ENCODE data around the gene NAA10.

NAA10 gene

DNA sequence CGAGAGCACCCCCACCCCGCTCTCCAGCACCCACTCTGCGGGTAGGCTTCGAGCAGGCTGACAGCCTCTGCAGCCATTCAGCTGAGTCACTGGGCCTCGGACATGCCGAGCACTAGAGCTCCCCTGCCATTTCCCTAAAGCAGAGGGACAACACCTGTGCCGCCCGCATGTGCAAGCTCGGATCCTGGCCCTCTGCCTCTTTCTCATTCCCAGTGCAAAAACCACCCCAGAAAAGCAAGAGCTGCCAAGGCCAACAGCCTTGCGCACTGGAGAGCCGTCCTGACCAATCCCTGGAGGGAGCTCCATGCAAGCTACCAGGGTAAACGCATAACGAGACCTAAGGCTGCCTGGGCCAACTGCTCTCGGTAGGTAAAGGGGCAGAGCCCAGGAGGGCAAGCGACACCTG, 31.4 kb upstream of the NAA10 start:
- no peak for DNase-seq

DNA sequence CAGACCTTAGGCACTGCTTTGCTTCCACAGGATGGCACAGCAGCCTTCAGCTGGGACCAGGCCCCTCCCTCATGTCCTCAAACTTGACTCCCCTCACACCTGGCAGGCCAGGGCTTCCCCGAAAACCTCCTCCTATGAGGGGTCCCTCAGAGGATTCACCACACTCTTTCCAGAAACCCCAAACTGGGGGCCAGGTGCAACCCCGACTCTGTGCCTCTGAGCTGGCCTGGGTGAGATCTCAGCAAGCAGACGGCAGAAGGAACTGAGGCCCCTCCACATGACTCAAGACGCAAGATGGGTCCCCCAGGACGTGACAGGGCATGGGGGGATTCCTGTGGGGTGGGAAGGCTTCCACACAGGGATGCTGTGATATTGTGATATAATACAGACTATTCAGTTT, 30.6 kb upstream of the NAA10 start:
- no peak for DNase-seq

DNA sequence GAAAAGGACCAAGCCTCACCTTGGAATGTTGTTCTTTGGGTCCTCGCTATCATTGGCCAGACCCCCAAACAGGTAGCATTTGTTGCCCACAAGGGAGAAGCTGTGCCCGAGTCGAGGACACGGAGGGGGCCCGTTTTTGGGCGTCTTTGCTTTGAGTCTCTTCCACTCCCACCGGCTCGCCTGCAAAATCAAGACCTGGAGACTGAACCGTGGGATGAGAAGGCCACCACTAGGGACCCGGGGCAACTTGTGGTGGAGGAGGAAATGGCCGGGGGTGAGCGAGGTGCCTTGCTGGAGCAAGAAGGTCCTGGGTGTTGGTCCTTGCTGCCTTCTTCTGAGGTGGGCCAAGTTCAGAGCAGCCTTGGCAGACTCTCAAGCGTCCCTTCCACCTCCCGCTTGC, 29.3 kb upstream of the NAA10 start:
- no peak for DNase-seq

DNA sequence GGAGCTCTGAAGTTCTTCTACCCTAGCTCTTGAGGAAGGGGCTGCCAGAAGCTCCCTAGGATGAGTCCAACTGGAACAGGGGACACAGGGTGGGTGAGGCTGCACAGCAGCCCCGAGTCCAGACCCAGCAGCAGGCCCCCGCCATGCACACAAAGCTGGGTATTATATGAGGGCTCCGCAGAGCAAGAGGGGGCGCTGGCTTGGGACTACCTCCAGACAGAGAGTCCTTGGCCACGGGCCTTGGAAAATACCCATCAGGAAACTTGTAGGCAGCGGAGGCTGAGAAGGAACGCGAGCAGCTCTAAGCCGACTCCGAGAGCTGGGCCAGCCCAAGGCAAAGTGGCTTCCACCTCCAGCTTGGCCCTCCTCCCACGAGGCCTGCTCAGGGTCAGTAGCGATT, 28.7 kb upstream of the NAA10 start:
- no peak for DNase-seq

DNA sequence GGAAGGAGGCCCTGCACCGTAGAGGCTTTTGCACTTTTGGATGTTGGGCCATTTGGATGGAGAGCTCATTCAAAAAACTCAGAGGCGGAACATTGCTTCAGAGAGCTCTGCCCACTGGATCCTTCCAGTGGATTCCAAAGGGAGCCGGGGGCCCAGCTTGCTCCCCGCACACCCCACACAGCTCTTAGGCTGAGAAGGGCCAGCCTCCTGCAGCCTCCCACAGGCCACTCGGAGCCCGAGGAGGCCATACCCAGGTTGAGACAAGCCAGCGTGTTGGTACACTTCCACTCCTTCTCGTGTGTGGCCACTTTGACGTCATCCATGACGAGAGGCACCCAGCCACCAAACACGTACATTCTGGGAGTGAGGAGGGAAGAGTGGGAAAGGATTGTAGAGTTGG, 26.5 kb upstream of the NAA10 start:
- DNase-seq = no peak

DNA sequence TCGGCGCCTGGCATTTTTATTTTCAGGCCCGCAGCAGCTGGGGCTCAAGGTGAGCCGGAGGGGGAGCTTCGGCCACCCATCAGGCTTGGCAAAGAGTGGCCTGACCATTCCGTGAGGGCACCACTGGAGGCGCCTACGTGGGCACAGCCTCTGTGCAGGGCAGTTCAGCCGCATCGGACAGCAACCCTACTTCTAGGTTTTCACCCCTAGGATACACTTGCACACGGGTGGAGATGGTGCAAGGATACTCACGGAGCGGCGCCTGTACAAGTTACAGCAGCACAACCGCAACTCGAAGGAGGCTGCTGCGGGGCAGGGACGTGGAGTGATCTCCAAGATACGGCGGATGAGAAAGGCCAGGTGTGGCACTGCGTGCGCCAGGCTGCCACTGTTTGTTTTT, 25.9 kb upstream of the NAA10 start:
- DNase-seq = no peak

DNA sequence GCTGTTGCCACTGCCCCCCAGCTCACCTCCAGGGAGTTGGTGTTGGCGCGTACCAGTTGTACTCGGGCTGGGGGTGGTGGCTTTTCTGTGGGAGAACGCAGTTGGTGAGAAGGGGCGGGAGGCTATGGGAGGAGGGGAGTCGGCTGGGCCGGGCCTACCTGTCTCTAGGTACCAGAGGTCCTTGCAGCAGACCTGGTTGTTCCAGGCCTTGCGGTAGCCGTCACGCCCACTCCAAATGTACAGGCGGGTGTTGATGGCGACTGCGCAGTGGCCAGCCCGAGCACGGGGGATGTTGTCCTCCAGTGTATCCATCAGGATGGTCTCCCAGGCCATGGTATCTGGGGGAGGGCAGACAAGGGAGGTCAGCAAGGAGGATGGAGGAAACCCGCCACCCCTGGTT, 25.2 kb upstream of the NAA10 start:
- no peak for DNase-seq

DNA sequence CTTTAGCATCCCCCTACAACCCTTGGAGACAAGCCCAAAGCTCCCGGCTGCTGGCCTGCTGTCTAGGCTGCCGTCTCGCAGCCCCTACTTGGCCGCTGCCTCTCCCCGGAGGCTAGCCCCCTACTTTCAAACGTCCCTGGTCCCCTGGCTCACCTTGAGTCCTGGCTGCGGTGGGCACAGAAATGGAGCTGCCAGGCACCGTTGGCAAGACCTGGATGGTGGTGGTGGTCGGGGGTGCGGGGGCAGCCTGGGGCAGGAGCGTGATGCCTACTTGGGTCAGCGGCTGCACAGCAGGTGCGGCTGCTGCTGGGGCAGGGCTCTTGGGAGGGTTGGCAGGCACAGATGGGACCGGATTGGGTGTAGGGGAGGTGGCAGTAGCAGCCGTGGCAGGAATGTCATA, 24.8 kb upstream of the NAA10 start:
- no peak for DNase-seq

DNA sequence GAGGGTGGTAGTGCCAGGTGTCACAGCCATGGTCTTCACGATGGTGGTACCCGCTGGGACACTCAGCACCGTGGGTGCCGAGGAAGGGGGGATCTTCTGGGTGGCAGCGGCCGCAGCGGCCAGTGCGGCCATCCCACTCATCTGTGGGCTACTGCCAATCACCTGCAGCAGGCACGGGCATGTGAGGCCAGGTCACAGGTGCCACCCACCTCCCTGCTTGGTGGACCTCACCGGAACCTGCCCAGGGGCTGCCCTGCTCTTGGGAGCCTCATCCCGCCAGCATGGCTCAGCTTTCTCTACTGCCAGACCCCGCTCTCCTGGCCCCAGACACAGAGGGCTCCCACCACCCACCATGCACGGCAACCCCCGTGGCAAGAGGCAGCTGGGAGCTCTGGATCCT, 23.8 kb upstream of the NAA10 start:
- no peak for DNase-seq

DNA sequence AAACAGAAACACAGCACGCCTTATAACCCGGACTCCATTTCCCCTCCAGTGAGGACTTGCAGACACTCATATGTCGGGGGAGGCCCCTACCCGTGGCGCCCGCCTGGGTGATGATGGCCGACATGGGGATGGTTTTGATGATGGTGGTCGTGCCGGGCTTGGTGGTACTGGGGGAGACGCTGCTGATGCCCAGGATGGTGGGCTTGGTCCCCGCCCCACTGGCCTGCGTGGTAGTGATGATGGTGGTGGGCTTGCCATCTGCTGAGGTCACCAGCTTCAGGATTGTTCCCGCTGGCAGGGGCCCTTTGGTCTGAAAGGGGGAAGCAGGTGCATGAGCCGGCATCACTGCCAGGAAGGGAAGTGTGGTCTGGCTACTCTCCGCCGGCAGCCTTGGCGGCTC, 22.4 kb upstream of the NAA10 start:
- no peak for DNase-seq

DNA sequence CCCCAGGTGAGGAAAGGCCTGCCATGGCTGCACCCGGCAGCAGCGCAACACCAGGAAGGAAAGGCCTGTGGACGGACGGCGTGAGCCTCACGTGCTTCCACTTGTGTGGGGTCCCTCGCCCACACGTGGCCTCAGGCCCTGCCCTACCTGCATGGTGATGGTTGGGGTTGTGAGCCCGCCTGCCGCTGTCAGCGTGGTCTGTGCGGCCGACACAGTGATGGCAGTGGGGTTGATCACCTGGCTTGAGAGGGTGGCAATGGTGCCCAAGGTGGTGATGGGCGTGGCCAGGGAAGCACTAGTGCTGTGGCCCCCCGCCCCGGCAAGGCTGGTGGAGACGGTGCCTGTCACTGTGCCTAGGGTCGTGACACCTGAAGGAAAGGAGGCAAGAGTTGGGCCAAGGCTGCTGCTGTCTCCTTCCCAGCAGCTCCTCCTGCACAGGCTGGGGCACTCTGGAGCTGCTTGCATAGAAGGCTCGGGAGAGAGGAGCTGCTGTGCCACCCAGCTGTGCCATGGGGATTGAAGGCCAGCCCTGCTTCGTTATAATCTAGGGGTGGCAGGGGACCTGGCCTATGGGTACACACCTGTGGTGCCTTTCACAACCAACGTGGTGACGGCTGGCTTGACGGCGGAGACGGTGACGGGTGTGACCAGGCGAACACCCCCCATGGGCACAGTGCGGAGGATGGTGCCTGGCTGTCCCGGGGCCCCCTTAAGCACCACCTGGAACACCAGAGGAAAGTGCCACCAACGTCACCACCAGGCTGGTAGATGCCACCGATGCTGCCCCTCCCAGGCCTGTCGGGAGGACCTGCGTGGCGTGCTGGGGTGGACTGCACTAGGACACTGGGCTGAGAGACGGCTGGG, 21.4 kb upstream of the NAA10 start:
- no peak for DNase-seq

DNA sequence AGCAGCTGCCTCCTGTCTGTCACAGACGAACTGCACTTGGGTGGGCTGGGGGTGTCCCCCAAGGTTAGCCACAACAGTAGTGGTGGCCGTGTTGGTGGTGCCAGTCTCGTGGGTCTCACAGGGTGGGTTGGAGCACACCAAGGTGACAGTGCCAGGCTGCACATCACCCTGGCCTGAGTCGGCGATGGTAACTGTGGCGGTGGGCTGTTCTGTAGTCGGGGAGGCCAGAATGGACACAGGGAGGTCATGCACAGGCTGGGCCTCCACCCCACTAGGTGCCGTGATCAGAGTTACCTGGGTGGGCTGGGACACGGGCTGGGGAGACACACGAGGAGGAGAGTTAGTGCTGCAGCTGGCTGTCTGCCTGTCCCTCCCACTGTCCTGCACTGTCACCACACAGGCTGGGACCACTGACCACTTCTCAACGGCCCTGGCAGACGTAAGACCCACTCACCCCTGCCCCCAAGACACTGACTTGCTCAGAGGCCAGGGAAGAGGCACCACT, 20.4 kb upstream of the NAA10 start:
- no peak for DNase-seq

DNA sequence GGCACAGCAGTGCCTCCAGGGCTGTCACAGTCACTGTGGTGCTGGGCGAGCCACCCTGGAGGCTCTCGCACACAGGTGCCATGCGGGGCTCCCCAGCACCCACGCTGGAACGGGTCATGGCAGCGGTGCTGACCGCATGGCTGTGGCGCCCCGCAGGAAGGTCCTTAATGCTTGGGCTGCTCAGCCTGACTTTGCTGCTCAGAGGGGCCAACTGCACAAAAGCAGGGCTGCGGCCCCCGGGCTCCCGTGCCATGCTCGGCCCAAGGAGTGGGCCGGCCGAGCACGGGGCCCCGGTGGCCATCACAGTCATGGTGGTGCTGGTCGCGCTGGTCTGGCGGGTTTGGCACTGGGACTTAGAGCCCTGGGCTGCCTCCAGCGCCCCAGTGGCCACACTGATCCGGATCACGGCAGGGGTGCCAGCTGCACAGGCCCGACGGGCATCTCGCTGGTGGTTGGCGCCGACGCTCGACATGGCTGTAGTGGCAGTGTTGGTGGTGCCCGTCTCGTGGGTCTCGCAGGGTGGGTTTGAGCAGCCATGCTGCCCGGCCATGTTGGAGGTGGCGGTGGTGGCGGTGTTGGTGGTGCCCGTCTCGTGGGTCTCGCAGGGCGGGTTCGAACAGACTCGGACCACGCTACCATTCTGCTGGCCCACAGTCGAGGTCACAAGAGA, 19.9 kb upstream of the NAA10 start:
- no peak for DNase-seq

DNA sequence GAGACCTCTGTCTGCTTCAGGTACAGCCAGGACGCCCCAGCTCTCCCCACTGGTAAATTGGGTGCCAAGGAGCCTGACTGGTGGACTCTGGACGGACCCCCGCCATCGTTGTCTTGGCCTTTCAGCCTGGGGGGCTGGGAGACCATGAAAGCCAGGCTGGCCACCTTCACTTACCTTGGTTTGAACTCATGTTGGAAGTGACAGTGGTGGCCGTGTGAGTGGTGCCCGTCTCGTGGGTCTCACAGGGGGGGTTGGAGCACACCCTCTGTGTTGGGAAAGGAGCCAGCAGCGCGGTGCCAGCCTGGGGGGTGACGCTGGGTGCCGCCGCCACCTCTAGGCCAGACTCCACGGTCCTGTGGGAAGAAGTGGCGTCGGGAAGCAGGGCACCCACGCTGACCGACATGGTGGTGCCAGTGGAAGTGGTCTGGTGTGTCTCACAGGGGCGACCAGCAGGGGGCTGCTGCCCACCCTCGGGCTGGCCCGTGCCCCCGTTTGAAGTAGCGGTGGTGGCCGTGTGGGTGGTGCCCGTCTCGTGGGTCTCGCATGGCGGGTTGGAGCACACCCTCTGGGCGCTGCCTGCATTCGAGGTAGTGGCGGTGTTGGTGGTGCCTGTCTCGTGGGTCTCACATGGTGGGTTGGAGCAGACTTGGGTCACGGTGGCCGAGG, 19.2 kb upstream of the NAA10 start:
- DNase-seq = no peak

DNA sequence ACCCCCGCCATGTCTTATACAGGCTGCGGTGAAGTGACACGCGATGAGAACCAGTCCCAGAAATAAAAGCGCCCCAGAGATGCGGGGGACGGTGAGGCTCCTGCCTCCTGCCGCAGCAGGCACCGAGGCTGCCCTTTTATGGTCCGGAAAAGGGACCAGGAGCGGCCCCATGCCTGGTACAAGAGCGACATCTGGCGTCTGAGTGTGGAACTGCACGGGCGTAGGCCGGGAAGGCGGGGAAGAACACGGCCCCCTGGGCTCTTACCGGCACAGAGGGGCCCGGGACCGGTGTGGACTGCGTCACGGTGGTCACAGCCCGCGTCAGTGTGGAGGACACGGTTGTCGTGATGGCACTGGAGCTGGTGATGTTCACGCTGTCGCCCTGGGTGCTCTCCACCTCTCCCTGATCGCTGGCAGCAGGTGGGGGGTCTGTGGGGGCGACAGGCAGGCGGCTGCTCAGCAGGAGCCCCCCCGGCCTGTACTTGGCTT, 18.5 kb upstream of the NAA10 start:
- no peak for DNase-seq

DNA sequence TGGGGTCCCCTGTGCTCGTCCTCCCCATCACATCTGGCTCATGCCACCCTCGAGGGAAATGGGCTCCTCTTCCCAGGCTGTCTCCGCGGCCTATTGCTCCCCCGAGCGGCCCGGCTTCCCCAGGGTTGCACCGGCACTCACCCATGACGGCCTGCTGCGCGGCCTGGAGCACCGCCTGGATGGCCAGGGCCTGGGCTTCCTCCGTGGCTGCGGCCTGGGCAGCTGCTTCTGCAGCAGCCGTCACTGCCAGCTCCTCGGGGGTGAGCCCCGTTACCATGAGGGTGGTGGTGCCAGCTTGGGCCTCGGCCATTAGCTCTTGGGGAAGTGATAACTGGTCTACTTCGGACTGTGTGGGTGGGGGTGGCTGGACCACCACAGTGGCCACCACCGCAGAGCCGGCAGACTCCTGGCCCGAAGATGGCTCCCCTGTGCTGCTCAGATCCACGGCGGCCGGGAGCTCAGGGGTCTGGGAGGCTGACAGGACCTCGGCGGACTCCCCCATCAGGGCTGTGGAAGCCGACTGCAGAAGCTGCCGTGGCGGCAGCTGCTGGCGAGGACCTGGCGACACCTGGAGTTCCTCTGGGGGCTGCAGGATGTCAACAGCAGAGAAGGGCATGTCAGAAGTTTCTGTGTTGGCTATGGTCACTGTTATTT, 17.7 kb upstream of the NAA10 start:
- DNase-seq = no peak

DNA sequence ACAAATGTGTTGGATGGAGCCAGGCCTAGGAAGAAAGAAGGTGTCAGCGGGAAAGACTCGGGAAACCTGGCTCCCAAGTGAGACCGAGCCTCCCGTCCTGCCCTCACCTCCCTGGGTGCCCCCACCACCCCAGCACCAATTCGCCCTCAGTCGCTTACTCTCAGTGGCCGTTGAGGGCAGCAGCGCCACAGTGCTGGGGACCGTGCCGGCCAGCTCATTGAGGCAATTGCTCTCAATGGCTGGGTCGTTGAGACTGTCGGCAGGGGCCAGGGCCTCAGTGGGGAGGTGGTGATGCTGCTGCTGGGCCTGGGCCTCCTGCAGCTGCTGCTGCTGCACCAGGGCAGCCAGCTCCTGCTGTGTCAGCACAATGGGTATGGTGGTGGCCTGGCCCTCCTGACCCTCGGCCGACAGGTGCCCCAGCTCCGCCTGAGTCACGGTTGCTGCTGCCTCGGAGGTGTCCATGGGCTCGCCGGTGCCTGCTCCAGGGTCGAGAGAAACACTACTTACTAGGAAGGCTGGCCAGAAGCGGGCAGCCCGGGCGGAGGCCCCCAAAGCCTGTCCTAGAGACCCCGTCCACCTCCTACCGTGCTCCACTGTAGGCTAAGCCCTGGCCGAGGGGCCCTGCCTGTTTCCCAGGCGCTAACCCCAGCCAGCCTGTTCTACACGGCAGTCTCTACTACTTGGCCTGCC, 17.0 kb upstream of the NAA10 start:
- no peak for DNase-seq

DNA sequence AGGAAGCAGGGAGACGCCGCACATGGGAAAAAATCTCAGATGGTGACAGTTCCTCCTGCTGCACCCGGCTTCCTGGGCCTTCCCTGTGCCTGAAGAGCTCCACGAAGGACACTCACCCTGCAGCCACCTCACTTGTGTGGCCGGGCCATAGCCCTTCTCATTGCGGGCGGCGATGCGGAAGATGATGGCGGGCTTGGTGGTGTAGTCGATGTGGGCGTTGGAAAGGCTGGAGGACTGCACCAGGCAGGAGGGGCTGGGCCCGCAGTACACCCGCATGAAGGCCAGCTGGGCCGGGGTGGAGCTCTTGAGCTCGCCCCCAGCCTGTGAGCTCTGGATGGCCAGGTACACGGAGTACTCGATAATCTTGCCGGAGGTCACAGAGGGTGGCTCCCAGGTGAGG, 15.3 kb upstream of the NAA10 start:
- no peak for DNase-seq

DNA sequence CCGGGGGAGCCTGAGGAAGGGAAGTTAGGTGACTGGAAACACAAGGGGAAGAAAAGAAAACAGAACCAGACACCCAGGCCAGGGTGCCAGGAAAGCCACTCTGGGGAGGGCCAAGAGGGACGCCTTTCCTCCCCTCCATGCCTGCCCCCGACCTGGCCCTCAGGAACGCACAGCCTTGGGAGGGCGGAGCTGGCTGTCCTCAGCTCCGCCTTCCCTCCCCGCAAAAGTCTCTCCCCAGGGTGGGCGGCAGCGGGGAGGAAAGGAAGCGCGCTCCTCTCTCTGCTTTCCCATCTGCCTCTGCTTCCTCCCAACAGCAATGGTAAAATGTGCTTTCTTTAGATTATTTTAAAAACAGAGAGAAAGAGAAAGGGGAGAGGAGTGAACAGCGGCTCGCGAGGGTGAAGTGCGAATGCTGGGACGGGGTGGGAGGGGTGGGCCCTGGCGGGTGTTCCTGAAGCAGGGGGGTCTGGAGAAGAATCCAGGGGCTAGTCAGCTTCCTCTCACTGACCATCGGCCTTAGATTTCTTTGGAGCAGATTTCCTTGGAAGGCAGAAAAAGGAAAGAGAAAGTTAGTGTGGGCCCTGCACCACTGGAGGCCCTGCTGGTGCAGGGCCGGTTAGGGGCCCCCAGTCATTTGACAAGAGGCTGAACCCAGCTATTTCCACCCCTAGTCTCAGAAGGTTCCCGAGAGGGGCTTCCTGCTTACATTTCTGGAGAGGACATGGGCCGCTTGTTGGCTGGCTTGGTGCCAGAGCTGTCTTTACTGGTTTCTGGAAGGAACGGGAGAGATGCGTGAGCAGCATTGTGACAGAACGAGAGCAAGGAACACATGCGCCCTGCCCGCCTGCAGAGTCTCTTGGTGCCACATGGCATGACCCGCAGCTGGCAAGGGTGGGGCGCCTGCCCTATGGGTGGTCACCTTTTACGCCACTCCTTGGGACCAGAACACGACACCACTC, 14.3 kb upstream of the NAA10 start:
- no peak for DNase-seq

DNA sequence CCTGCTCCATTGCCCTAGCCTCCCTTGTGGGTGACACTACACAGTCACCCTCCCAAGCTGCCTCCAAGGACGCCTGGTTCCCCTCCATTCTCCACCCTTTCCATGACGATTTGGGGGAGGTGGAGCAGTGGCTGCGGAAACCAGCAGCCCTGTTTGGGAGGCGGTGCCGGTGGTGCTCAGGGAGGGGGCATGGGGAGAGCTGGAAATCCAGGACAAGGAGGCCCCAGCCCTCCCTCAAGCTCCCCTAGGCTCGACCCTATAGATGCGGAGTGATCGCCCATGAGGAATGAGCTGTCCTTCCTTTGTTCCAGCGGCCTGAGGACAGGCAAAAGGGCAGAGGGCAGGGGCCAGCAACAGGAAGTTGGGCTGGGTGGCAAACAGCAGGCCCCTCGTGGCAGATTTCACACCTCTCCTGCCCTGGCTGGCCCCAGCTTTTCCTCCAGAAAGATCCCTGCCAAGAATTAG, 13.2 kb upstream of the NAA10 start:
- no peak for DNase-seq
